NK-92 treated with Interleukin-12 subunit alpha and Interleukin-12 subunit beta, amount 100 ng/mL, for 24 hours (cell line): Measurements from ENCODE around the gene CCDC60.

Experiments used
- DNase-seq: peaks from one replicate; lab custom pipeline; 2025; lab: John Stamatoyannopoulos, UW

The CCDC60 gene

DNA sequence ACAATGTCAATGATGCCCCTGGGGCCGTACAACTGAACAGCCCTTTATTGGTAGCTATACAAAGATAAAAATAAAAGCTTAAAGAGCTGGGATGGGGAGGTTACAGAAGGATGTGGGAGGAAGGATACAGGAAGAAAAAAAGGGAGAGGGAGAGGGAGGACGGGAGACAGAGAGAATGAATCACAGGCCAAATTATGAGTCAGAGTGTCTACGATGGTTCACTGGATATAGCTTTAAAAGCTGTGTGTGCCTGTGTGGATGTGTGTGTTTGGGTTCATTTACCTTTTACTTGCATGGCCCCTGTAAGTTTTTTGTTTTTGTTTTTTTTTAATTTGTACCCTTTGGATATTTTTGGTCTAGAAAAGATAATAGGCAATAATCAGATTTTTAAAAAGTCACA is 111.9 kb downstream of the CCDC60 start:
- no peak for DNase-seq

- DNase-seq, result no peak
Measured at GRCh38 chr12:119447126-119447525, 112.6 kb downstream of the CCDC60 start.

DNA sequence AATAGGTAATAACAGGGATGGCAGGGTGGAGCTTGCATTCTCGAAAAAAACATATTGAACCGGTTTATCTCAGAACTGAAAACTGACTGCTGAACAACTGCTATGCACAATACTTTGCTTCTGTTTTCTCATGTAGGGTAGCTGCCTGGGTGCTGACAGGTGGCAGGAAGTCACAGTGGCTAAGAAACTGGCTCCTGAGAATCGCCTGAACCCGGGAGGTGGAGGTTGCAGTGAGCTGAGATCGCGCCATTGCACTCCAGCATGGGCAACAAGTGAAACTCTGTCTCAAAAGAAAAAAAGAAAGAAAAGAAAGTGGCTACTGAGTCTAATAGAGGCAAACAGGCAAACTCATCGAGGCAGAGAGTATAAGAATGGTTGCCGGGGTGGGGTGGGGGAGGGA is 113.1 kb downstream of the CCDC60 start:
- DNase-seq, result no peak

- no peak for DNase-seq
Measured at GRCh38 chr12:119448611-119449131, 114.1 kb downstream of the CCDC60 start.

DNA sequence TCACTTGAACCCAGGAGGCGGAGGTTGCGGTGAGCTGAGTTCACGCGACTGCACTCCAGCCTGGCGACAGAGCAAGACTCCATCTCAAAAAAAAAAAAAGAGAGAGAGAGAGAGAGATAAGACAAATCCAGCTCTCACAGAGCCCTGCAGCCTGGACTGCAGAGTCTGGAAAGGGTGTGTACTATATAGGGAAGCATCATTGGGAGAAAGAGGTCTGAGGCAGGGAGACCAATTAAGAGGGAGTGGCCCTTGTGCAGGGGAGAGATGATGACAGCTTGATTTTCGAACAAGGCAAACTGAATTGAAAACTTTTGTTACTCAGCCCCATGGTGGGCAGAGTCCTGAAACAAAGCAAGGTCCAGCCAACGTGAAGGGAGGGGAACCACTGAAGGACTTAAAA is 116.2 kb downstream of the CCDC60 start:
- DNase-seq, result no peak

- no peak for DNase-seq
Measured at GRCh38 chr12:119456824-119457223, 122.3 kb downstream of the CCDC60 start.

- DNase-seq, result no peak
Measured at GRCh38 chr12:119457271-119457670, 122.7 kb downstream of the CCDC60 start.

DNA sequence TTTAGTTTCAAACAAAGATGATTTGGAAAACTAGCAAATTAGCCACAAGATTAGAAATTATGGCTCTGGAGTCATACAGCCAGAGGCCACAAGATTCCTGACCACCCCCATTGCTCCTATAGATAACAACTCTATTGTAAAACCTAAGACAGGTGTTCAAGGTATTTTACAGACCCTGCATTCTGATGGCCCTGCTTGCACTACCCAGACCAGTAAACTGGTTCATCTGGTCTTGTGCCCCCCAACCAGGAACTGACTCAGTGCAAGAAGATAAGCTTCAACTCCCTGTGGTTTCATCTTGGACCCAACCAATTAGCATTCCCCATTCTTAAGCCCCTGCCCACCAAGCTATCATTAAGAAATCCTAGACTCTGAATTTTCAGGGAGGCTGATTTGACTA is 125.0 kb downstream of the CCDC60 start:
- no peak for DNase-seq

DNA sequence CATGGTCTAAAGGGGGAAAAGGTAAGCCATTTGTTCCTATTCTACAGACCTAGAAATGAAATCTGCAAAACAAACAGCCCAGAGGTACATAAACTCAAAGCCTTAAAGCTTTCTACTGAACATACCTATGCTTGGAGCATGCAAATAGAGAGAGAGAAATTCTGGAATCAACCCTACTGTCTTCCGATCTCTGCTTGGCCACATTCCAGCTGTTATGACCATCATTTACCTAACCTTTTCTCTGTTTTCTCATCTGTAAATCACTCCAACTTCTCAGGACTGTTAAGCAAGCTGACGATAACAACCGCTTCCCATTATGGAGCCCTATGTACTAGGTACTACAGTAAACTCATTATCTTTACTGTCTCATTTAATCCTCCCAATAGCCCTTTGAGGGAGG is 126.3 kb downstream of the CCDC60 start:
- DNase-seq, result no peak

- no peak for DNase-seq
Measured at GRCh38 chr12:119461636-119462214, 127.2 kb downstream of the CCDC60 start.

DNA sequence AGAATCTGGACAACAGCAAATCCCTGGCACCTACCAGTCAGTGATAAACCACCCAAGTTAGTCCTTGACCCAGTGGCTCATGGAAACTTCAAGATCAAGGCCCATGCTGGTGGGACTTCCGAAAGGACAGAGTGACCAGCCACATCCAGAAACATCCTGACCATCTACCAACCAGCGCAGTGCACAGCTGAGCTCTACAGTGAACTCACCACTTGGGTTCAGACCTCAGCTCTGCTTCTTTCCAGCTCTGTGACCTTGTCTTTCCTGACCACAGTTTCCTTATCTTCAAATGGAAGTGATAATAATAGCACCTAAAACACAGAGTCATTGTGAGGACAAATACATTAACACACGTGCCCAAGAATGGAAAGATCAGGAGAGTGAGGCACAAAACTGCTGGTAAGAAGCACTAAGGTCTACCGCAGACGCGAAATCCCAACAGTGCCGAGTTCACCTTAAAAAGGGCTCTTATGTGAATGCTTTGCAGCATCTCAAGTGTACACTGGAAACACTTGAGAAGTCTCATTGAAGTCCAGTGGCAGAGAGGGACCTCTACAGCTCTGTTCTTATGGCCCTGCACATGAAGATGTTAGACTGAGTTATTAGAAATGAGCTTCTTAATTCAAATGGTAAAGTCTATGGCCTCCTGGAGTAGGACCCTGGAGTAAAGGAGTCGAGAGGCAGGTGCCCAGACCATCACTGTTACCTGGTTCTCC is 128.8 kb downstream of the CCDC60 start:
- no peak for DNase-seq

GRCh38 chr12:119468296-119468695 is 133.8 kb downstream of the CCDC60 start:
- DNase-seq, result no peak

DNA sequence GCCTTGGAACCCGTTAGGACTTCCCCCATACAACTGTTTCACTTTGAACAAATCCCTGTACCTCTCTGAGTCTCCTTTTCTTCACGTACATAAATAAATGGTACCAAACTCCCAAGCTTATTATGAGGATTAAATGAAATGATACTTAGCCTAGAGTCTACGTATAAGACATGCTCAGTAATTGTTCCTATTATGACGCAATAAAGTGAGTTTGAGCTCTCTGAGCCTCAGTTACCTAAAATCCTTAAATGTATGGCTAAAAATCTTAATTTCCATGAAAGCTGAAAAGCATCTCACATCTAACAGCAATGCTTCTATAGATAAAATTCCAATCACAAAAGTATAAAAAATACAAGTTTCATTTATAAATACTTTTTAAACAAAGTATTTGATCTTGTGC is 141.1 kb downstream of the CCDC60 start:
- DNase-seq, result no peak

DNA sequence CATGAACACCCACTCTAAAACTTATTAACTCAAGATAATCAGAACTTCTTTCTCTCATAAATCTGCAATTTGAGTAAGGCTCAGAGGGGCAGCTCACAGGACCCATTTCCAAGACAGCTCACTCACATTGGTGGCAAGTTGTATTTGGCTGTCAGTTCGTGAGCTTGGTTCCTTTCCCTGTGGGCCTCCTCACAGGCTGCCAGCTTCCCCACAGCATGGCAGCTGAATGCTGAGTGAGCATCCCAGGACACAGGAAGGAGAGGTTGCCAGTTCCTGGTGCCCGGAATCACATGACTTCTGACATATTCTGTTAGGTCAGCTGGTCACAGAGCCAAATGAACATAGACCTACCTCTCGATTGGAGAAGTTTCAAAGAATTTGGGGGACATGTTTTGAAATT is 142.4 kb downstream of the CCDC60 start:
- no peak for DNase-seq

DNA sequence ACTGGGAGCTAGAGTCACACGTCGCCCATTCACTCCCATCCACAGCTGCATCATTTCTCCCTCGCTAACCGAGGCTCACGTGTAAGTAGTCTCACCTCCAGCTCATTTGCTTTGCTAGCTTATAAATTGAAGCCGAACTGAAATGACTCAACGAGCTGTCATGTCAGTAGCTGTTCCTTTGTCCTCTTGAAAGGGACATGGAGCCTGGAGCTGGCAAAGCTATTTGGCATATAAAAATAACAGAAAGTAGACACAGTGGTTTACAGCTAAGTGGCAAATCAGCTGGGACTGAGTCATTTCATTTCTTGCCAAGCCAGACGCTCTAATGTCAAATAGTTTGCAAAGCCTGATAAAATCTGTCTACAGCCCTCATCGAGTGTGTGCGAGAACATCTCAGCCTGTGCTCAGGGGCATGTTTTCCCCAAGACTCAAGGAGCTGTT is 144.6 kb downstream of the CCDC60 start:
- DNase-seq, result no peak

- DNase-seq, result no peak
Measured at GRCh38 chr12:119480551-119480950, 146.0 kb downstream of the CCDC60 start.

- no peak for DNase-seq
Measured at GRCh38 chr12:119486599-119487154, 152.1 kb downstream of the CCDC60 start.

DNA sequence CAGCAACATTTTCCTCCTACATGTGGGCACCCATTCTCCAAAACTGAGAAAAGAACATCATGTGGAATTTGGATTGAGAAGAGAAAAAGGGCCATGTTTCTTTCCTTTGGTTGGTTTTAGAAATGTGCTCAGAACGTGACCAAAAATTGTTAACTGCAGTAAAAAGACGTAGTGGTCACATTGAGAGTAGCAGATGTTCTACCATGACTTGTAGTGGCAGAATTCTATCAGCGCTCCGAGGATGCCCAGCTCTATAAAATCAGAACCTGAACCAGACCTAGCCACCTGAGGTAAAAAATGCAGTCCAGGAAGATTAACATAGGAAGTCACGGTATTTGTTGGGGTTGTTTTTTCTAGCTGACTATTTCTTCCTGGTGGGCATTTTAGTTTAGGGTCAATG is 157.3 kb downstream of the CCDC60 start:
- DNase-seq, result no peak

- DNase-seq, result no peak
Measured at GRCh38 chr12:119500209-119500608, 165.7 kb downstream of the CCDC60 start.

DNA sequence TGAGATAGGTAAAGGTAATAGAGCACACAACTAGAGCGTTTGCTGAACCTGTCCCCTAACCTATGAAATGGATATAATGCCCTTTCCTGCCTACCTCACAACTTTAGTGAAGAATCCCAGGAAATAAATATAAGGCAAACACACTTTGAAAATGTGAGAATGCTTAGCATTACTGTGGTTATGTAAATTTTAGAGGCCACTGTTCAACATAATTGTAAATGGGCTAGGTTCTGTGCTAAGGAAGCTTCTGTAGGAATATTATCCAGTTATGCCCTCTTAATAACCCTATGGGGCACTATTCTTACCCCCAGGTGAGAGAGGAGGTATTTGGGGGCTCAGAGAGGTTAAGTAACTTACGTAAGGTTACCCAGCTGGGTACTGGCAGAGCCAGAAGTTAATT is 166.5 kb downstream of the CCDC60 start:
- DNase-seq, result no peak

- no peak for DNase-seq
Measured at GRCh38 chr12:119505001-119505400, 170.5 kb downstream of the CCDC60 start.

DNA sequence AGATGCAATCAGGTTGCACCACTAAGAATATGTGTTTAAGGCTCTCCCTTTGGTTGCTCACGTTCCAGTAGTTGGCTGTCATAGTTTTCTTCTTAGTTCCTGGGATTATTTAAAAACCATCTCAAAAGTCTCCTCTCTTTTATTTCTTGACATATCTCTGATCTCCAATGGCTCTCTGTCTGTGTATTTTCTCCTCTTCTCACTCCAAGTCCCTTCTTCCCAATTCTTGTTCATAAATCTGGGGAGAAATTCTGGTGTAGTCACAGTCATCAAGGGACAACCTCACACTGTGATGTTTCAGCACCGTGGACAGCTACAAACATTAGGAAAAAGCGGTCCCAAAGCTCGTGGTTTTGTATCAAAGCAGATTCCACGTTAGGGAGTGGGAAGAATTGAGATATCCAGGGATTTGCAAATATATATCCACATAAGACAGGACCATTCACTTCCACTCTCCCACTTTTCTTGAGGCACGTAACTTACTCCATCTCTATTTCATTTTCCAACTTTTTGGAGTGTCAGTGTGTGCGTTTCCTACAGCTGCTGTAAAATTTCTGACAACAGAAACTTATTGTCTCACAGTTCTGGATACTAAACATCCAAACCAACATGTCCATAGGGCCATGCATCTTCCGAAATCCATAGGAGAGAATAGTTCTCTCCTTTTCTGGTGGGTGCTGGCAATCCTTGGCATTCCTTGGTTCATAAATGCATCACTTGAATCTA is 178.4 kb downstream of the CCDC60 start:
- no peak for DNase-seq

GRCh38 chr12:119528241-119528640 is 193.7 kb downstream of the CCDC60 start:
- DNase-seq, result no peak
